ENCODE data around the gene RPL13. TPM values are rescaled to one million over a fixed set of nuclear protein-coding genes. Genes with fewer than 3 reads are reported as not detected.

RPL13 gene
- total and polyA plus RNA-seq, 9 of the 15 experiments (the other 6 are each of a cell fraction or from before 2014, with no cell fraction given) = 227 to 6,042 (median 1,633) TPM

DNA sequence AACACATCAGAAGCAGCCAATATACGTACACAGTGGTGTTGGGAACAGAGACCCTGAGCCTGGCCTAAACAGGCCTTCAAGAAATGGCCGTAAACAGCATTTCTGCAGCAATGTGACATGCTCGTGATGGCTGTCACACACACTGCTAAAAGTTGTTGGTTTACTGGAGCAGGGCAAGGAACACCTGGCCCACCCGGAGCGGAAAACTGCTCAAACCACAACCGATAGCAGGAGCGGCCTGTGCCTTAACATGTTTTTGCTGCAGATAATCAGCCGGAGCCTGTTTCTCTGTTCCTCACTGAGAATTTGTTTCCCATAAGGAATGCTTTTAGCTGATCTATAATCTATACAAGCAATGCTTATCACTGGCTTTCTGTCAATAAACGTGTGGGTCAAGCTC is 47.0 kb downstream of the RPL13 start:
- ATAC-seq (no peak; the same call in 2 of the 3 replicates), FAIRE-seq (peak; percentile 84), DNase-seq (ENCODE audit: extremely low read depth in 1 of 4, low spot score in 3 of 4) (peak in 3 of 4 experiments; percentile 53 to 60 (median 56))
- Histone ChIP-seq H3K9ac (ENCODE audit: insufficient read depth in 1 of 2, low read depth in 2 of 2, low read length in 2 of 2) (peak overlapping the region in 1 of 2 experiments; percentile 14; a peak in 1 of 4 replicates), H3K4me2 (ENCODE audit: insufficient read depth, low read length) (peak overlapping the region; percentile 43; the same call in 1 of the 2 replicates), H3K27me3 (ENCODE audit: control insufficient read depth in 2 of 2, insufficient read depth in 2 of 2, low read length in 2 of 2) (no peaks in the 10 kb centered on the region), H3K9me3 (replicated peaks; ENCODE audit: control insufficient read depth, insufficient read depth, low read depth, low read length) (no peaks in the 10 kb centered on the region), H3K27ac (ENCODE audit: extremely low read depth, low read depth, low read length) (peak overlapping the region; percentile 35; the same call in 1 of the 3 replicates), H3K4me1 (replicated peaks in 1 of 2; ENCODE audit: control insufficient read depth in 2 of 2, insufficient read depth in 2 of 2, low read length in 2 of 2) (peaks cover 19 to 48% of the 10 kb centered on the region in 2 experiments; a peak in 4 of 5 replicates), H4K20me1 (replicated peaks; ENCODE audit: control insufficient read depth, insufficient read depth, low read length) (0 out of 2 replicates have a peak, but pooled peaks cover 5% of the 10 kb centered on the region), H3K79me2 (ENCODE audit: control insufficient read depth, insufficient read depth, low read length) (no peaks in the 10 kb centered on the region), H3K36me3 (ENCODE audit: control insufficient read depth, insufficient read depth, low read length) (no peaks in the 10 kb centered on the region), H3K4me3 (no peak overlapping the region), H2AFZ (ENCODE audit: low read depth, low read length) (peak overlapping the region; percentile 62), H3K9me1 (ENCODE audit: control insufficient read depth, insufficient read depth, low read length) (no peaks in the 10 kb centered on the region)
- intact Hi-C loops (cut with micrococcal nuclease) (no loop called here), in situ Hi-C loops (cut with MboI) (no loop called here)
- BruUV-seq (replicated peaks) = no TSS peak
- CTCF ChIA-PET (ENCODE audit: low intra/inter-chr PET ratio) = no interaction called here
- WGBS (ENCODE audit: insufficient coverage, low coverage, missing lambda C conversion rate) = 15% methylated on average over 9 of the region's 9 CpGs
- POLR2A ChIA-PET = interaction anchor here (0.9 kb wide), 1 partner anchor 16 kb away, joined by 3 read pairs; no protein-coding TSS in a partner anchor
- TF ChIP-seq NFRKB (IDR thresholded peaks at IDR 0.05; ENCODE audit: low read depth) (no peak), RBM17 (IDR thresholded peaks at IDR 0.05; ENCODE audit: borderline replicate concordance, low read depth, low read length) (no peak), ZFX (CRISPR knock-in tag; IDR thresholded peaks at IDR 0.05) (peak; percentile 73), GATA2 (CRISPR knock-in tag; IDR thresholded peaks at IDR 0.05) (peak; percentile 43; the same call in 1 of the 2 replicates), YY1 (IDR thresholded peaks at IDR 0.05; ENCODE audit: borderline replicate concordance in 1 of 3, control insufficient read depth in 1 of 3, extremely low read depth in 1 of 3, insufficient read depth in 3 of 3, insufficient read length in 1 of 3, insufficient replicate concordance in 2 of 3, low read depth in 1 of 3, low read length in 2 of 3) (peak in 1 of 3 experiments; percentile 44), MGA (IDR thresholded peaks at IDR 0.05) (peak; percentile 30; the same call in 1 of the 2 replicates), TFAP4 (CRISPR knock-in tag; IDR thresholded peaks at IDR 0.05; ENCODE audit: borderline replicate concordance) (peak; percentile 69; the same call in 1 of the 2 replicates)
- TF ChIP-seq, protein P1, sequence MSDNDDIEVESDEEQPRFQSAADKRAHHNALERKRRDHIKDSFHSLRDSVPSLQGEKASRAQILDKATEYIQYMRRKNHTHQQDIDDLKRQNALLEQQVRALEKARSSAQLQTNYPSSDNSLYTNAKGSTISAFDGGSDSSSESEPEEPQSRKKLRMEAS (CRISPR knock-in tag; IDR thresholded peaks at IDR 0.05) = peak; percentile 43; the same call in 1 of the 2 replicates
